Neural crest cell (in vitro differentiated cells): ENCODE results near the gene C4orf46. TPM values are rescaled to one million over a fixed set of nuclear protein-coding genes. Genes with fewer than 3 reads are reported as not detected.

Source experiments
- DNase-seq: peaks from one replicate; pipeline ENCODE4 v3.0.0; 2021; ENCODE audit warnings: low read depth, mixed read lengths, low spot score
- H3K27ac Mint-ChIP-seq: one replicate; pipeline ENCODE4 v1.8.0; 2021; ENCODE audit warnings: mild to moderate bottlenecking, mixed read lengths; ENCODE audit not compliant: unreplicated experiment
- H3K27me3 Mint-ChIP-seq: 2 replicates; pipeline ENCODE4 v1.8.0; 2021; ENCODE audit warnings: low read depth, mild to moderate bottlenecking, mixed read lengths
- H3K36me3 Mint-ChIP-seq: 2 replicates; pipeline ENCODE4 v1.8.0; 2021; ENCODE audit warnings: low read depth, mild to moderate bottlenecking, mixed read lengths
- H3K4me1 Mint-ChIP-seq: 2 replicates; pipeline ENCODE4 v1.8.0; 2021; ENCODE audit warnings: mixed read lengths
- H3K4me3 Mint-ChIP-seq: one replicate; pipeline ENCODE4 v1.8.0; 2021; ENCODE audit warnings: mild to moderate bottlenecking, mixed read lengths
- H3K9me3 Mint-ChIP-seq: 2 replicates; pipeline ENCODE4 v1.8.0; 2021; ENCODE audit warnings: mixed read lengths
- CTCF ChIP-seq: fragments of 200-600 bp; sonication (generic); conservative IDR thresholded peaks from 2 replicates; pipeline ENCODE4 v1.5.0; 2021; ENCODE audit warnings: antibody characterized with exemption, mild to moderate bottlenecking
- total RNA-seq: library from RNA; stranded (reverse); gene quantifications from 2 replicates; pipeline ENCODE4 v1.2.1, GENCODE V29; 2021

The C4orf46 gene
- total RNA-seq, 1 donor from 2014 or later, result 28.4 TPM

GRCh38 chr4:158617956-158618355, 53.7 kb downstream of the C4orf46 start:
- no peak overlapping the region for H3K27ac Mint-ChIP-seq
- no peaks in the 10 kb centered on the region for H3K4me1 Mint-ChIP-seq
- DNase-seq, result no peak
- no peaks in the 10 kb centered on the region for H3K36me3 Mint-ChIP-seq
- TF ChIP-seq CTCF, result no peak
- H3K4me3 Mint-ChIP-seq, result no peak overlapping the region
- peaks cover 4% of the 10 kb centered on the region for H3K9me3 Mint-ChIP-seq
- no peaks in the 10 kb centered on the region for H3K27me3 Mint-ChIP-seq

Other genes with a start within 250 kb of the C4orf46 start
- gene RXFP1, start 150.0 kb downstream of the C4orf46 start, total RNA-seq, result not detected in 2 replicates
- gene ETFDH, start 409 bp upstream of the C4orf46 start, total RNA-seq, result 15.8 and 17.5 TPM in 2 replicates
- gene PPID, start 51.5 kb upstream of the C4orf46 start, total RNA-seq, result 38.5 and 40.2 TPM in 2 replicates
- gene FNIP2, start 97.1 kb upstream of the C4orf46 start, total RNA-seq, result 30.5 and 31.1 TPM in 2 replicates